DMS153 treated with DMSO at 0.1 percent for 48 hours (cell line): Measurements from ENCODE around the gene IRF7.

Source experiments
- DNase-seq: peaks from one replicate; lab custom pipeline; 2025; ENCODE audit not compliant: unreplicated experiment; lab: John Stamatoyannopoulos, UW

The IRF7 gene

DNA sequence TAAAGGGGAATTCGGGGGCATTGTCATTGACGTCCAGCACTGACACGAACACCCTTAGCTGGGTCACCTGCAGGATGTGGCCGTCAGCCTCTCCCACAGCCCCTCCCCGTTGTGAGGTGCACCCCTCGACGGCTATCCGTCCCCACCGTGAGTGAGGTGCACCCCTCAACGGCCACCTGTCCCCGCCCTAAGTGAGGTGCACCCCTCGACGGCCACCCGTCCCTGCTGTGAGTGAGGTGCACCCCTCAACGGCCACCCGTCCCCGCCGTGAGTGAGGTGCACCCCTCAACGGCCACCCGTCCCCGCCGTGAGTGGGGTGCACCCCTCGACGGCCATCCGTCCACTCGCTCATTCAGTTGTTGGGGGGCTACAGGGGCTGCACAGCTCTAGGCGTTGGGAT lies 6.1 kb upstream of the IRF7 start:
- DNase-seq: no peak

DNA sequence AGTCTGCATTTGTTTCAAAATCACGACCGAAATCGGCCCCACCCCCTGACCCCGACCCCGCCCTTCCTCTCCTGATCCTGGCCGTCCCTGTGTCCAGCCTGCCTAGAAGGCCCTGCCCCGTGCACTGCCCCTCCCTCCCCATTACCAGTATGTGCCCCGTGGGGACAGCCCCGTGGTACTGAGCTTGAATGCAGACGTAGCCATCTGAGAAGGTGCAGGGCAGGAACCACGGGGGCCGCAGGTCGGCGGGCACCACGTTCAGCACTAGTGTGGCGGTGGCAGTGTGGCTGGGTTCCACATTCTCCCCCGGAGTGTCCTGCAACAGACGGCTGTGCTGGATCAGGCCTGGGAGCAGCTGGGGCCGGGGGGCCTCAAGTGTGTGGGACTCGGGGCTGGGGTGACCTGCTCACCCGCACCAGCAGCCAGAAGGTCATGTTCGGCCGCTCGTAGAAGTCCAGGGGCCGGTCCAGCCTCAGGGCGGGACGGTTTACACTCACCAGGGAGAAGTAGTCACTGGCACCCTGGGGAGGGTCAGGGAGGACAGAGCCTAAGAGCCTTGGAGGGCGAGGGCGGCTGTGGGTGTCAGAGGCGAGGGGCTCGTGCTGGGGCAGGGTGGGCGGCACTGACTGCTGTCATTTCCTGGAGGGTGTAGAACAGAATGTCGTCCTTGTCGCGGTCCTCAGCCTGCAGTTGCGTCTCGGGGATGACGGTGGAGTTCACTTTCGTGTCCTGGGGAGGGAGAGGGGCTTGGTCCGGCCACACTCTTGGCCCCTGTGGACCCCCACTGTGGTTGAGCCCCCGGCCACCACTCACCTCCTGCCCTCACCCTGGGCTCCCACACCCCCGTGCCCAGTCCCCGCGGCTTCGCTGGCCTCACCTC lies 5.4 kb upstream of the IRF7 start:
- no peak for DNase-seq

DNA sequence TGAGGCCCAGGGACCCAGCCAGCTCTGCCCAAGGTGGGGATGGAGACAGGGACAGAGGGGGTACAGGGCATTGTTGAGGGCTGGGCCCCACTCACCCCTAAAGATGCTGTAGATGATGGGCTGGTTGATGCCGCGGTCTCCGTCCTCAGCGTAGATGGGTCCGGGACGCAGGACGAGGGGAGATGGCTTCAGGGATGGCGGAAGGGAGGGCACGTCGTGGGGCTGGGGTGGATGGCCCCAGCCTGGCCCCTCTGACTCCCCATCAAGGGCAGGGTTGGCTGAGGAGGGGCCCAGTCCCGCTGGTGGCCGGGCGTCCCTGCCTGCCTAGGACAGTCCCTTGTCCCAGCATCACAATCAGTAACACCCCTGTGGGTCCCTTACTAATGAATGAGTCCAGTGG lies 4.5 kb upstream of the IRF7 start:
- no peak for DNase-seq

DNA sequence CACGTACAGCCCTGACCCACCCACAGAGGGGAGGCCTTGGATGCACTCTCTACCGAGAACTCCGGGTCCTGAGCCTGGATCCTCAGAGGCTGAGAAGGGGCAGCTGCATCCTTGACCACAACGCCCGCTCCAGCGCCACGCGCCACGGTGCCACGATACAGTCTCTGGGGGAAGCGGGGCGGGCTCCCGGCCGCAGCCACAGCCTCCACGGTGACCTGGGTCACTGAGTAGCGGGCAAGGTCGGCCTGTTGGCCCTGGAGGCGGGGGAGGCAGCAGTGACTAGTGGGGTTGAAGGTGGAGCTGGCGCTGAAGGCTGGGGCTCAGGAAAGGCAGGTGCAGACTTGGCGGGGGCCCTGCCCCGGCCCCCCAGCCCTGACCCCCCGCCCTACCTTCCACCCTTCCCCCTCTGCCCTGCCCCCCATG lies 3.9 kb upstream of the IRF7 start:
- no peak for DNase-seq

DNA sequence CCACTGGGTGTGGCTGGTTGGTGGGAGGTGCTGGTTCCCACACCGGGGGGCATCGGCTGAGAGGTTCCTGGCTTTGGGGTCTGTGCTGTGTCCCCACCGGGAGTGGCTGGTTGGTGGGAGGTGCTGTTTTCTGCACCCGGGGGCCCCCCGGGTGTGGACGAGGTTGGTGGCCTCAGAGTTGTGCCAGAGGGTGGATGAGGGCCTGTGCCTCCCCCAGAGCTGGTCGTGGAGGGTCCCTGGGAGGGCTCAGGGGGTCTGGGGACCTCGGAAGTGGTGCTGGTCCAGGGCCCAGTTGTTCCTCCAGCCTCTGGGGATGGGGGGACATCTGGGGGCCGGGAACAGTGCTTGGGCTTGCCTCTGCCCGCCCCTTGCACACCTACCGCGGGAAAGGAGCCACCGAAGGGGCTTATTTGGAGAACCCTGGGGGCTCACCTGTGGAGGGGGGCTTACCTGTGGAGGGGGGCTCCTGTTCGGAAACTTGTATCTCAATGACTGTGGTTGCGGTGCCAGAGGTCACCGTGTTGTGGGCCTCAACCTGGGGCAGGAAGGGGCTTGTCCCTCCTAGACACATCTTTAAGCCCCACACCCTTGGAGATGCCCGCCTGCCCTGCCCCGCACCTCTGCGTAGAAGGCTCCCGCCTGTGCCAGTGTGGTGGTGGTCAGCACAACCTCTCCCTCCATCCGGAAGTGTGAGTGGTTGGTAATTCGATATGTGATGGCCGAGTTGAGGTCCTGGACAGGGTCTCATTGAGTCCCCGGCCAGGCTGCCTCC lies 3.3 kb upstream of the IRF7 start:
- DNase-seq: no peak

DNA sequence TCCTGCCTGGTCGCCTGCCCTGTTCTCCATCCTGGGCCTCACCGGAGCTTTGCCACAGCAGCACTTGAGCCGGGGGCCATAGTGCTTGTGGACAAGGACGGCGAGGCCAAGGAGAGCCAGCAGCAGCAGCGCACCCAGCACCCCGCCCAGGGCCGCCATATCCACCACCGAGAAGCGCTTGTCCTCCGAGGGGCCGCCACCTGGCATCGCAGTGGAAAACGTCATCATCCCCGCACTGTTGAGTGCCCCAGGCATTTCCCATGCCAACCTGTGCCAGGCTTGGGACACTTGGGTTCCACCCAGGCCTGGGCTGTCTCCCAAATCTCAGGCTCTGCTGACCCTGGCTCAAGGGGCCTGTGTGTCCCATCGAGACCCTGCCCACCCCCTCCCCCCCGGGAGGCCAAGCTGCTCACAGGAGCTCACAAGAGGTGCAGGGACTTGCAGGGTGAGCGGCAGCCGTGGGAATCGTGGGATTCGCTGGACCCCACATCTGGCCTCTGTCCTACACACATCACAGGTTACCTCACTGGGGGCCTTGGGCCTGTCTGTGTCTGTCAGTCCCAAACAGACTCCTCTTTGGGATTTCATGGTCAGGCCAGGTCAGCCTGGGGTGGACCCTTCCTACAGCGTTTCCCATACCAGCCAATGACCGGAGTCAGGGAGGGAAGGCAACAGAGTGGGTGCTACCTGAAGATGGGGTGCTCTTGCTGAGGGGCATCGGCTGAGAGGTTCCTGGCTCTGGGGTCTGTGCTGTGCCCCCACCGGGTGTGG lies 2.3 kb upstream of the IRF7 start:
- no peak for DNase-seq

DNA sequence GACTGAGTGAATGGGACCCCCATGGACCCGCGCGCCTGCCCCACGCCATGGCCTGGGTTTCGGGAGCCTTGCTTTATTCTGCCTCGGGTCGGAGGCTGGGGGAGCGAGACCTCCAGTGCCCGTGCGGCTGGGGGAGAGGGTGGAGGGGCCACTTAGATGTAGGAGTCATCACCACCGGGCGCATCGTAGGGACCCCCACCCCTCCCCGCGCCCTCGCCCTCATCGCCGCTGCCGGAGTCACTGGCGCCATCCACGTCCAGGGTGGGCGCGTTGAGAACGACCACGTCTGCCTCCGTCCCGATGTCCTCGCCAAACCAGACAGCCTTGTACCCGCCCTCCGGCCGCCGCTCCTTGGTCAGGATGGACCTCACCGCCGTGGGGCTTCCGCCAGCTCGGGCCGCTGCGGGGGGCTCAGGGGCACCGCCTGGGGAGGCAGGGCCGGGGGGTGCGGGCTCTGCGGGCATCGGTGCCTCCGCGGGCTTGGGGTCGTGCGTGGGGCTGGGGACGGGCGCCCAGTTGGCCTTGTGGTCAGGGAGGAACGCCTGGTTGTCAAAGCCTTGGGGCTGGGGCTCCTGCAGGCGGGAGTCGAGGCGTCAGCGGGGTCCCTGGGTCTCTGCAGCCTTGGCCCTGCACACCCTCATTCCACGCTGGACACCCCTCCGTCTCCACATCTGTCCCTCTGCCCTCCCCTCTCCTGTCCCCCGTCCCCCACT lies 1.6 kb upstream of the IRF7 start:
- DNase-seq: no peak

DNA sequence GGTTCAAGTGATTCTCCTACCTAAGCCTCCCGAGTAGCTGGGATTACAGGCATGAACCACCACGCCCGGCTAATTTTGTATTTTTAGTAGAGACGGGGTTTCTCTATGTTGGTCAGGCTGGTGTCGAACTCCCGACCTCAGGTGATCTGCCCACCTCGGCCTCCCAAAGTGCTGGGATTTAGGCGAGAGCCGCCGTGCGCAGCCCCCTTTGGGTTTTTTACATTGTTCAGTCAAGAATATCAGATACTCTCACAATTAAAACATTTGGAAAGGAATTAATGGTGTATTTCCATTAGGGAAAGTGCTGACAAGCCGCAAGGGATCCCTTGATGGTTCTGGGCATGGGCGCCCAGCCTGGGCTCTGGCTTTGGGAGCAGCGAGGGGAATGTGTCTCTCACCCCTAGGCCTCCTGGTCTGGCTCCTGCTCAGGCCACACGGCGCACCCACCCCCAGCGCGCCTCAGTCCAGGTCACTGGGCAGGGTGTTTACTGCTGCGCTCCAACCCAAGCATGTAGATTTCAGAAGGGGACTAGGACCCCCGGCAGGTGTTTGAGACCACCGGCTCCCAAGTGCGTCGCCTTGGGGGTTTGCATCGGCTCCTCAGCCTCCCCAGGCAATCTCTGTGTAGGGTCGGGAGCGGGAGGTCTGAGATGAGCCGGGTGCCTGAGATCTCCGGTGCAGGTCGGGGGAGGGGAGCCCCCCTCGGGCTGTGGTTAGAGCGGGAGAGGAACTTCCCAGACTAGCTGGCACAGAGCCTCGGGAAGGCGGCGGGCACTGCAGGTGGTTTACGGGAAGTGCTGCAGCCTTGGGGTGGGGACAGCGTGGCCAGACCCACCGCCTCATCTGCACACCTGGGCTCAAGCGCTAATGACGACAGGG lies 809 bp upstream of the IRF7 start:
- DNase-seq: no peak

DNA sequence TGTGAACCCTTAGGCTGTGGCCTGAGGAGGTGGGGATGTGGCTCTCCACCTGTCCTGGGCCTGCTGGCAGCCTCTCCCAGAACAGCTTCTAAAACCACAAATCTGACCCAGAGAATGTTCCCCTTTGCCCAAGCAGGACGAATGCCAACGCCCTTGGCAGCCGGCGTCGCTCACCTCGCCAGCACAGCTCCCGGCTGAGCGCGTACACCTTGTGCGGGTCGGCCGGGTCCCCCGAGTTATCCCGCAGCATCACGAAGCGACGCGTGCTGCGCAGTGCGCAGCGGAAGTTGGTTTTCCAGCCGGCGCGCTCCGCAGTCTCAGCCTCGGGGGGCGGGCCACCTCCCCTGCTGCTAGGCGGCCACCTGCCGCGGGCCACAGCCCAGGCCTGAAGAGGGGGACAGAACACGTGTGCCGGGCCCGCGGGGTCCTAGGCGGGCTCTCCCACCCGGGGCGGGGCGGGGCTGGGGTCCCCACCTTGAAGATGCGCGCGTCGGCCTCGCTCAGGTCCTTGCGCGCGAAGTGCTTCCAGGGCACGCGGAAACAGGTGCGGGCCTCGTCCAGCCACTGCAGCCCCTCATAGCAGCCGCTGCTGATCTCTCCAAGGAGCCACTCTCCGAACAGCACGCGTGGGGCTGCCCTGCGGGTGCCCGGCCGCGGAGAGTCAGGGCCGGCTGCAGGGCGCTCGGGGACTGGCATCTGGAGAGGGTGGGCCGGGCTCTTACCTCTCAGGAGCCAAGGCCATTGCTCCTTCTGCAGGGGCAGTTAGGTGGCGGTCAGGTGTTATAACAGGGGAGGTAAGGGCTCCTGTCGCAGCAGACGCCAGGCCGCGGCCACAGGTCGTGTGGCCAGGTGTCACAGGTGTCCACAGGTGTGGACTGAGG lies 887 bp downstream of the IRF7 start:
- DNase-seq: no peak

DNA sequence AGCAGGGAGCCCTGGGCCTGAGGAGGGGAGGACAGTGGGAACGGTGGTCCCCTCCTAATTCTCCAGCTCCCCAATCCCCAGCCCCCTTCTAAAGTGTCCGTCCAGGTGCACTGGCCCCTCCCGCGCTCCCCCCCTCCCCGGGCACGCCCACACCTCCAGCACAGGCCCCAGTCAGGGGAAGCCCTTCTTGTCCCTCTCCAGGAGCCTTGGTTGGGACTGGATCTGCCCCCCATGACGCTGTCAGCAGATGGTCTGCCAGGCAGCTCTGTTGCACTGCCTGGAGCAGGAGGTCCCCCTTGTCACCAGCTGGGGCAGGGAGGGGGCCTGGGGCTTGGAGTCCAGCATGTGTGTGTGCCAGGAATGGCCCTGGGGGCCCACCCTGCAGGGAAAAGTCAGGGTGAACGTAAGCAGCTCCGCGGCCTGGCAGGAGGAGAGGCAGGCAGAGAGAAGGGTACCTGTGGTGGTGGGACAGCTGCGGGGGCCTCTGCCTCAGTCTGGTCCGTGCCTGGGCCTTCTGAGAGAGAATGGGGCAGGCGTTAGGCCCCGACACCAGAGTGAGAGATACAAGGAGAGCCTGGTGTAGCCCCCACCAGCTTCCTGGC lies 1.6 kb downstream of the IRF7 start:
- DNase-seq: no peak

DNA sequence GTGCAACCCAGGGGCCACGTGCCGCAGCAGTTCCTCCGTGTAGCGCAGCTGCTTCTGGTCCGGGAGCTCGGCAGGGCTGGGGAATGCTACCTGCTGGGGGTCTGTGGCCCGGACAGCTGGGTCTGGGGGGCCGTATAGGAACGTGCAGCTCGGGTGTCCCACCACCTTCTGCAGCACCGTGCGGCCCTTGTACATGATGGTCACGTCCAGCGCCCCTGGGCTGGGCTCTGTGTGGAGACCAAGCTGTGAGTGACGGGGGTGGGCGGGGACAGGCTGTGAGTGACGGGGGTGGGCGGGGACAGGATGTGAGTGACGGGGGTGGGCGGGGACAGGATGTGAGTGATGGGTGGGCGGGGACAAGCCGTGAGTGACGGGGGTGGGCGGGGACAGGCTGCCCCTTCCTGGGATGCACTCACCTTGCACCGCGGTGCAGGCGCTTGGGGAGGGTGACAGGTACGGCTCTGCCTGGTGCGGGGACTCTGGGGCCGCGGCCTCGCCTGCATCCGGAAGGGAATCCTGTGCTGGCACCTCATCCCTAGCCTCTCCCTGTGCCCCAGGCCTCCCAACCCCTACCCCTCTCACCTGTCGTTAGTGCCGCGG lies 2.3 kb downstream of the IRF7 start:
- peak; percentile 43 for DNase-seq

DNA sequence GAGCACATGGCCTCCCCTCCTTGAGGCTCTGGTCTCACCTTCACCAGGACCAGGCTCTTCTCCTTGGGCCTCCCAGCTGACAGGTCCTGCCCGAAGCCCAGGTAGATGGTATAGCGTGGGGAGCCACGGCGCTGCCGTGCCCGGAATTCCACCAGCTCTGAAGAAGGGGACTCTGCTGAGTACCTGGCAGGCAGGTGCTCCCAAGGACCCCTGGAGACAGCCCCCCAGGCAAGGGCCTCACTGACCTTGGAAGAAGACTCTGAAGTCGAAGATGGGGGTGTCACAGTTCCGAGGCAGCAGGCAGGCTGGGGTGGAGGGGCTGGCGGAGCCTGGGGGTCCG lies 2.8 kb downstream of the IRF7 start:
- DNase-seq: no peak

DNA sequence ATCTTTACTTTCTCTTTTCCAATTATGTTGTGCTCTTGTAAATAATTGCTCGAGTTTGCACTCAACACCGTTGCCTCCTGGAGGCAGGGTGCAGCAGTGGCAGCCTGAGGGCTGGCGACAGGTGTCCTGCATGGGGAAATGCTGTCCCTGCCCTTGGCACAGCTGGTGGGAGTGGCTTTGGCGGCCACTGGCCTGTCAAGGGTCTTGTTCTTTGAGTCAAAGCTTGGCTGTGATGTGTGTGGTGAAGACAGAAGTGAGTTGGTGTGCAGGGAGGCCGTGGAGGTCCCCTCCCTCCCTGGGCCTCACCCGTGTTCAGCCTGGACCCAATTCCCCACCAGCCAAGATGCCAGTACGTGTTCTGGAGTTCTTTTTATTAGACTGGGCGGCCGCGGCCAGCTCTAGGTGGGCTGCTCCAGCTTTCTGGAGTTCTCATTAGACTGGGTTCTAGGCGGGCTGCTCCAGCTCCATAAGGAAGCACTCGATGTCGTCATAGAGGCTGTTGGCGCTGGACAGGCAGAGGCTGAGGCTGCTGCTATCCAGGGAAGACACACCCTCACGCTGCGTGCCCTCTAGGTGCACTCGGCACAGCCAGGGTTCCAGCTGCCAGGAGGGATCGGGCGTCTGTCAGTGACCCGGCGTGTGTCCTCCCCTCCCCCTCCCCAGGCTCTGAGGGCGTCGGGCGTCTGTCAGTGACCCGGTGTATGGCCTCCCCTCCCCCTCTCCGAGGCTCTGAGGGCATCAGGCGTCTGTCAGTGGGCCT lies 3.4 kb downstream of the IRF7 start:
- DNase-seq: no peak

DNA sequence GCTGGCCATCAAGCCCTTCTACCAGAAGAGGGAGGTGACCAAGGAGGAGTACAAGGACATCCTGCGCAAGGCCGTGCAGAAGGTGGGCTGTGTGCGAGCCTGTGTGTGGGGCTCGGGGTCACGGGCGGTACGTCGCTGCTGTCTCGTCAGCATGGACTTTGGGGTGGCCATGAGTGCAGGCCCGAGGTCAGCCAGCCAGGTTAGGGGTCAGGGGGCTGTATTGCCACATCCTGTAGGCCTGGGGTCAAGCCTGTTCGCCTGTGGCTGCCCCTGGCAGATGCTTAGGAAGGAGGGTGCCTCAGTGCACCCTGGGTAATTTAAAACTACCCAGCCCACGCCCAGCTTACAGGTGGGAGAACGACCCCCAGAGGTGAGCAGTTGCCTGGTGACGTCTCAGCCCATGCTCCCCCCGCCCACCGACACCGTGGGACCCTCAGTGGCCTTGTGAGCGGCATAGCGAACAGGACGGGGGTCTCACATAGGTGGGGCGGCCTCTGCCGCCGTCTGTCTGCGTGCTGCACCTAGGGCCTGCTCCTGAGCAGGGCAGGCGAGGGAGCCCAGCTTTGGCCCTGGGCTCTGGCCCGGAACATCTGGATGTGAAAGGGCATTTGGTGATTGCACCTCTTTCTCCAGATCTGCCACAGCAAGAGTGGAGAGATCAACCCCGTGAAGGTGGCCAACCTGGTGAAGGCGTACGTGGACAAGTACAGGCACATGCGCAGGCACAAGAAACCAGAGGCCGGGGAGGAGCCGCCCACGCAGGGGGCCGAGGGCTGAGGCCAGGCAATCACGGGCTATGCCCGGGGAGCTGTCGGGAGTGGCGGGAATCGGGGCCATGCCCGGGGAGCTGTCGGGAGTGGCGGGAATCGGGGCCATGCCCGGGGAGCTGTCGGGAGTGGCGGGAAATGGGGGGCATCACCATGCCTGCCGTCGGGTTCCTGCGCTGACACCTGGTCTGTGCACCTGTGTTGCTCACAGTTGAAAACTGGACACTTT lies 4.5 kb downstream of the IRF7 start:
- no peak for DNase-seq

DNA sequence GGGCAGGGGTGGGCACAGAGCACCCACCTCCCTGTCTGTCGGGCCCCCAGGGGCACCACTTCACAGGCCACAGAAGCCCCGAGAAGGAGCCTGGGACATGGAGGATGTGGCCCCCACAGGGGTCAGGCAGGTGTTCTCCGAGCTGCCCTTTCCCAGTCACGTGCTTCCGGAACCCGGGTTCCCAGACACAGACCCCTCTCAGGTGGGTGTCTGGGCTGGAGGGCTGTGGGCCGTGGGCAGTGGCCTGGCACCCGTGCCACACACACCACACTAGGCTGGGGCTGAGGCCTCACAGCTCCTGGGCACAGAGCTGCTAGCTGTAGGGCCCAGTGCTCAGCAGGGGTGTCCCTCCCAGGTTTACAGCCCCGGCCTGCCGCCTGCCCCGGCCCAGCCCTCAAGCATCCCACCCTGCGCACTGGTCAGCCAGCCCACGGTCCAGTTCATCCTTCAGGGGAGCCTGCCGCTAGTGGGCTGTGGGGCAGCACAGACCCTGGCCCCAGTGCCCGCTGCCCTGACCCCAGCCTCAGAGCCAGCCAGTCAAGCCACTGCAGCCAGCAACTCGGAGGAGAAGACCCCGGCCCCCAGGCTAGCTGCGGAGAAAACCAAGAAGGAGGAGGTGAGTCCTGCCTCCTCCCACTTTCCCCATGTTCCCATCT lies 5.5 kb downstream of the IRF7 start:
- DNase-seq: no peak

DNA sequence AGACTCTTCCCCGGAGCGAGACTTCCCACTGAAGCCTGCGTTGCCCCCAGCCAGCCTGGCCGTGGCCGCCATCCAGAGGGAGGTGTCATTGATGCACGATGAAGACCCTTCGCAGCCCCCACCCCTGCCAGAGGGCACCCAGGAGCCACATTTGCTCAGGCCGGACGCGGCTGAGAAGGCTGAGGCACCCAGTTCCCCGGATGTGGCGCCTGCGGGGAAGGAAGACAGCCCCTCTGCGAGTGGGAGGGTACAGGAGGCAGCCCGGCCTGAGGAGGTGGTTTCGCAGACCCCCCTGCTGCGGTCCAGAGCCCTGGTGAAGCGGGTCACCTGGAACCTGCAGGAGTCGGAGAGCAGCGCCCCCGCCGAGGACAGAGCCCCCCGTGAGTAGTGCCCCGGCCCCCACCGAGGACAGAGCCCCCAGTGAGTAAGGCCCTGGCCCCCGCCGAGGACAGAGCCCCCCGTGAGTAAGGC lies 6.4 kb downstream of the IRF7 start:
- no peak for DNase-seq
